GM12891 (cell line): ENCODE data around the gene SLC39A5.
"Not testable (repeated sequence)": the region's sequence is repeated elsewhere in the genome, so short reads cannot be mapped to it uniquely, and the experiment has no call there.

Experiments
- POLR2A ChIP-seq: IDR thresholded peaks from 2 replicates; pipeline ENCODE4 v1.6.1; 2011; ENCODE audit warnings: low read depth, low read length, control low read depth
- POLR2AphosphoS5 ChIP-seq: IDR thresholded peaks from 2 replicates; pipeline ENCODE4 v1.6.1; 2011; ENCODE audit warnings: low read depth, low read length, control low read depth
- TAF1 ChIP-seq: IDR thresholded peaks from 2 replicates; pipeline ENCODE4 v1.6.1; 2011; ENCODE audit warnings: low read depth, low read length, control low read depth

GRCh38 chr12:56196818-56197550, 32.9 kb upstream of the SLC39A5 start:
- TF ChIP-seq POLR2AphosphoS5, TAF1, POLR2A: not testable (repeated sequence)
